ENCODE results near the gene KIF20A.

- TF ChIP-seq, protein P1, sequence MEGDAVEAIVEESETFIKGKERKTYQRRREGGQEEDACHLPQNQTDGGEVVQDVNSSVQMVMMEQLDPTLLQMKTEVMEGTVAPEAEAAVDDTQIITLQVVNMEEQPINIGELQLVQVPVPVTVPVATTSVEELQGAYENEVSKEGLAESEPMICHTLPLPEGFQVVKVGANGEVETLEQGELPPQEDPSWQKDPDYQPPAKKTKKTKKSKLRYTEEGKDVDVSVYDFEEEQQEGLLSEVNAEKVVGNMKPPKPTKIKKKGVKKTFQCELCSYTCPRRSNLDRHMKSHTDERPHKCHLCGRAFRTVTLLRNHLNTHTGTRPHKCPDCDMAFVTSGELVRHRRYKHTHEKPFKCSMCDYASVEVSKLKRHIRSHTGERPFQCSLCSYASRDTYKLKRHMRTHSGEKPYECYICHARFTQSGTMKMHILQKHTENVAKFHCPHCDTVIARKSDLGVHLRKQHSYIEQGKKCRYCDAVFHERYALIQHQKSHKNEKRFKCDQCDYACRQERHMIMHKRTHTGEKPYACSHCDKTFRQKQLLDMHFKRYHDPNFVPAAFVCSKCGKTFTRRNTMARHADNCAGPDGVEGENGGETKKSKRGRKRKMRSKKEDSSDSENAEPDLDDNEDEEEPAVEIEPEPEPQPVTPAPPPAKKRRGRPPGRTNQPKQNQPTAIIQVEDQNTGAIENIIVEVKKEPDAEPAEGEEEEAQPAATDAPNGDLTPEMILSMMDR (conservative IDR thresholded peaks at IDR 0.05), result no peak
- TF ChIP-seq EZH2 (IDR thresholded peaks at IDR 0.05; ENCODE audit: low read depth), result no peak
These were observed 3.9 kb downstream of the KIF20A start for GRCh38 chr5:138182808-138183207.
